HG03097 (cell line): ENCODE data around the gene RAB23.
"Not testable (repeated sequence)": the region's sequence is repeated elsewhere in the genome, so short reads cannot be mapped to it uniquely, and the experiment has no call there.

Source experiments
- ATAC-seq: cut with Tn5 transposase; IDR thresholded peaks from one replicate; pipeline ENCODE4 v1.9.1; 2021; ENCODE audit not compliant: unreplicated experiment, low FRiP score

RAB23 gene

GRCh38 chr6:57243954-57244353 is 21.8 kb upstream of the RAB23 start:
- ATAC-seq = no peak

GRCh38 chr6:57243526-57243925 is 21.4 kb upstream of the RAB23 start:
- ATAC-seq = not testable (repeated sequence)

GRCh38 chr6:57242505-57242904 is 20.4 kb upstream of the RAB23 start:
- ATAC-seq = no peak

- no peak for ATAC-seq
These were observed 4.1 kb upstream of the RAB23 start for GRCh38 chr6:57226221-57226620.

- ATAC-seq = no peak
These were observed 2.8 kb upstream of the RAB23 start for GRCh38 chr6:57224769-57225515.

- ATAC-seq = no peak
These were observed 603 bp upstream of the RAB23 start for GRCh38 chr6:57222743-57223077.

GRCh38 chr6:57221191-57221935 is 744 bp downstream of the RAB23 start:
- ATAC-seq = peak; percentile 65

GRCh38 chr6:57220083-57220703 is 1.9 kb downstream of the RAB23 start:
- no peak for ATAC-seq

- no peak for ATAC-seq
These were observed 4.8 kb downstream of the RAB23 start for GRCh38 chr6:57217270-57217669.

- ATAC-seq = no peak
These were observed 5.6 kb downstream of the RAB23 start for GRCh38 chr6:57216235-57217101.

- no peak for ATAC-seq
These were observed 6.8 kb downstream of the RAB23 start for GRCh38 chr6:57215260-57215659.

- no peak for ATAC-seq
These were observed 12.0 kb downstream of the RAB23 start for GRCh38 chr6:57210060-57210459.

- ATAC-seq = no peak
These were observed 13.1 kb downstream of the RAB23 start for GRCh38 chr6:57209030-57209429.

- no peak for ATAC-seq
These were observed 14.2 kb downstream of the RAB23 start for GRCh38 chr6:57207872-57208271.

- no peak for ATAC-seq
These were observed 15.0 kb downstream of the RAB23 start for GRCh38 chr6:57207141-57207540.

- no peak for ATAC-seq
These were observed 16.4 kb downstream of the RAB23 start for GRCh38 chr6:57205550-57206328.

GRCh38 chr6:57201718-57202117 is 20.4 kb downstream of the RAB23 start:
- ATAC-seq = no peak

- no peak for ATAC-seq
These were observed 23.0 kb downstream of the RAB23 start for GRCh38 chr6:57198926-57199636.

GRCh38 chr6:57195457-57195856 is 26.6 kb downstream of the RAB23 start:
- ATAC-seq = no peak
